RWPE2 (cell line): ENCODE measurements around the gene IL17RC.
"Not testable (repeated sequence)": the region's sequence is repeated elsewhere in the genome, so short reads cannot be mapped to it uniquely, and the experiment has no call there.

Source experiments
- ATAC-seq: fragments of 200-7000 bp; cut with Tn5 transposase; 3 replicates; pipeline ENCODE4 v1.9.1; 2021; ENCODE audit warnings: low read depth
- DNase-seq: peaks from one replicate; pipeline ENCODE4 v3.0.0-alpha.2; 2020; ENCODE audit warnings: low spot score
- H3K27ac ChIP-seq: fragments of 450-650 bp; 2 replicates; pipeline ENCODE4 v1.5.1; 2017; ENCODE audit warnings: mild to moderate bottlenecking; ENCODE audit not compliant: poor library complexity, severe bottlenecking
- H3K27me3 ChIP-seq: fragments of 250-450 bp; sonication (Bioruptor Pico); 2 replicates; pipeline ENCODE4 v1.5.1; 2021; ENCODE audit warnings: mild to moderate bottlenecking, moderate library complexity; ENCODE audit not compliant: insufficient read depth, poor library complexity, severe bottlenecking
- H3K36me3 ChIP-seq: fragments of 250-450 bp; sonication (Bioruptor Pico); 2 replicates; pipeline ENCODE4 v1.5.1; 2020; ENCODE audit warnings: low read depth, mild to moderate bottlenecking, moderate library complexity
- H3K4me1 ChIP-seq: fragments of 250-450 bp; sonication (Bioruptor Pico); 2 replicates; pipeline ENCODE4 v1.5.1; 2021; ENCODE audit warnings: mild to moderate bottlenecking, moderate library complexity; ENCODE audit not compliant: insufficient read depth, poor library complexity, severe bottlenecking
- H3K4me3 ChIP-seq: fragments of 250-450 bp; sonication (Bioruptor Pico); 2 replicates; pipeline ENCODE4 v1.5.1; 2021; ENCODE audit warnings: mild to moderate bottlenecking, moderate library complexity; ENCODE audit not compliant: severe bottlenecking
- H3K9me3 ChIP-seq: fragments of 250-450 bp; sonication (Bioruptor Pico); 2 replicates; pipeline ENCODE4 v1.5.1; 2021; ENCODE audit warnings: mild to moderate bottlenecking, moderate library complexity; ENCODE audit not compliant: severe bottlenecking
- TF ChIP-seq, protein P1 (sequence below): fragments of 450-650 bp; IDR thresholded peaks from one replicate; pipeline ENCODE4 v1.5.1; 2017; ENCODE audit warnings: mild to moderate bottlenecking, moderate library complexity; ENCODE audit not compliant: poor library complexity, severe bottlenecking

IL17RC gene

DNA sequence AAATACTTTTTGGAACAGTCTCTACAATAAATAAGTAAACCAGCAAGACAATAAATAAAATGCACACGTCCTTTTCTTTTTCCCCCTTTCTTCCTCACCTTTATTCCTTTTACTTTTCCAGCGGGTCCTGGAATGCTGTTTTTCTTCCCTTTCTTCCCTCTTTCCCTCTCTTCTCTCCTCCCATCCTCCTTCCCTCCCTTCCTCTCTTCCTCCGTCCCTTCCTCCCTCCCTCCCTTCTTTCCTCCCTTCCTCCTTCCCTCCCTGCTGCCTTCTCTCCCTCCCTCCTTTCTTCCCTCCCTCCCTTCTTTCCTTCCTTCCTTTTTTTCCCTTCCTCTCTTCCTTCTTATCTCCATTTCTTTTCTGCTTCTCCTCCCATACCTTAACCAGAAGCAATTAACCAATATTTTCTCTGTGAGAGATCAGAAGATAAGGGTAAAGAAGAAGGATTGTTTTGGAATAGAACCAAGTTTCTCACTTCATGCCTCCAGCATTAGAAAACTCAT, 17.6 kb upstream of the IL17RC start:
- Histone ChIP-seq H3K4me1 (peaks cover 41% of the 10 kb centered on the region), H3K27me3 (no peaks in the 10 kb centered on the region), H3K27ac (no peak overlapping the region), H3K9me3 (peaks cover 4% of the 10 kb centered on the region), H3K36me3 (peaks cover 4% of the 10 kb centered on the region; the same call in 1 of the 2 replicates), H3K4me3 (no peak overlapping the region)
- DNase-seq (no peak), ATAC-seq (no peak)
- TF ChIP-seq, protein P1, sequence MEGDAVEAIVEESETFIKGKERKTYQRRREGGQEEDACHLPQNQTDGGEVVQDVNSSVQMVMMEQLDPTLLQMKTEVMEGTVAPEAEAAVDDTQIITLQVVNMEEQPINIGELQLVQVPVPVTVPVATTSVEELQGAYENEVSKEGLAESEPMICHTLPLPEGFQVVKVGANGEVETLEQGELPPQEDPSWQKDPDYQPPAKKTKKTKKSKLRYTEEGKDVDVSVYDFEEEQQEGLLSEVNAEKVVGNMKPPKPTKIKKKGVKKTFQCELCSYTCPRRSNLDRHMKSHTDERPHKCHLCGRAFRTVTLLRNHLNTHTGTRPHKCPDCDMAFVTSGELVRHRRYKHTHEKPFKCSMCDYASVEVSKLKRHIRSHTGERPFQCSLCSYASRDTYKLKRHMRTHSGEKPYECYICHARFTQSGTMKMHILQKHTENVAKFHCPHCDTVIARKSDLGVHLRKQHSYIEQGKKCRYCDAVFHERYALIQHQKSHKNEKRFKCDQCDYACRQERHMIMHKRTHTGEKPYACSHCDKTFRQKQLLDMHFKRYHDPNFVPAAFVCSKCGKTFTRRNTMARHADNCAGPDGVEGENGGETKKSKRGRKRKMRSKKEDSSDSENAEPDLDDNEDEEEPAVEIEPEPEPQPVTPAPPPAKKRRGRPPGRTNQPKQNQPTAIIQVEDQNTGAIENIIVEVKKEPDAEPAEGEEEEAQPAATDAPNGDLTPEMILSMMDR, result no peak

DNA sequence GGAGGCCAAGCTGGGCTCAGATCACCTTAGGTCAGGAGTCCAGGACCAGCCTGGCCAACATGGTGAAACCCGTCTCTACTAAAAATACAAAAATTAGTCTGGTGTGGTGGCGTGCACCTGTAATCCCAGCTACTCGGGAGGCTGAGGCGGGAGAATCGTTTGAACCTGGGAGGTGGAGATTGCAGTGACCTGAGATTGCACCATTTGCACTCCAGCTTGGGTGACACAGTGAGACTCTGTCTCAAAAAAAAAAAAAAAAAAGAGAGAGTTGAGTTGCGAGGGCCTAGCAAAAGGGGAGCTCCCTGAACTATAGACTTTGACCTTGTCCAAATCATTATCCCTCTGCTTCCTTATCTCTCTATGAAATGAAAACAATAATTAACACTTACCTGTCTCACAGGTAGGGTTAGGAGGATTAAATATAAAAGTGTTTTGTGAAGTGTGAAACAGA, 15.9 kb upstream of the IL17RC start:
- not testable (repeated sequence) for ATAC-seq, H3K9me3 ChIP-seq, H3K4me3 ChIP-seq, H3K27me3 ChIP-seq, DNase-seq, H3K27ac ChIP-seq, H3K36me3 ChIP-seq
- H3K4me1 ChIP-seq, result peaks cover 41% of the 10 kb centered on the region

DNA sequence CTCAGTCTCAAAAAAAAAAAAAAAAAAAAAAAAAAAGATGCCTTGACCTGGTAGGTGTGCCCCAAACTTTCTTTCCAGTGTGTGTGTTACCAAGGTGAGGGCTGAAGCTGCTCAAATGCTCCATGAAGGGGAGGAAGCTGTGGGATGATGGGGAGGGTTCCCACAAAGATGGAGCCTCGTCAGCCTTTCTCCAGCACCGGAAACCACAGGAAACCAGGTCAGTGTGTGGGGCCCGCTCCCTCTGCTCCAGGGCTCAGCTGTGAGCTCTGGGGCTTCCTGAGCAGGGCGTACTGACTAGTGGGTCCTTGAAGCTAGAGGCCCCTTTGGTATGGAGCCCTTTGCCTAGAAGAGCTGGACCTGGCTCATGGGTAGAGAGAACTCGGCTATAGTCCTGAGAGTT, 14.9 kb upstream of the IL17RC start:
- TF ChIP-seq, protein P1, result no peak
- no peaks in the 10 kb centered on the region for H3K27me3 ChIP-seq
- H3K4me1 ChIP-seq, result peaks cover 37% of the 10 kb centered on the region
- DNase-seq (no peak), ATAC-seq (no peak)
- no peaks in the 10 kb centered on the region for H3K9me3 ChIP-seq
- peak overlapping the region; percentile 51 for H3K27ac ChIP-seq
- no peaks in the 10 kb centered on the region for H3K36me3 ChIP-seq
- H3K4me3 ChIP-seq, result no peak overlapping the region

DNA sequence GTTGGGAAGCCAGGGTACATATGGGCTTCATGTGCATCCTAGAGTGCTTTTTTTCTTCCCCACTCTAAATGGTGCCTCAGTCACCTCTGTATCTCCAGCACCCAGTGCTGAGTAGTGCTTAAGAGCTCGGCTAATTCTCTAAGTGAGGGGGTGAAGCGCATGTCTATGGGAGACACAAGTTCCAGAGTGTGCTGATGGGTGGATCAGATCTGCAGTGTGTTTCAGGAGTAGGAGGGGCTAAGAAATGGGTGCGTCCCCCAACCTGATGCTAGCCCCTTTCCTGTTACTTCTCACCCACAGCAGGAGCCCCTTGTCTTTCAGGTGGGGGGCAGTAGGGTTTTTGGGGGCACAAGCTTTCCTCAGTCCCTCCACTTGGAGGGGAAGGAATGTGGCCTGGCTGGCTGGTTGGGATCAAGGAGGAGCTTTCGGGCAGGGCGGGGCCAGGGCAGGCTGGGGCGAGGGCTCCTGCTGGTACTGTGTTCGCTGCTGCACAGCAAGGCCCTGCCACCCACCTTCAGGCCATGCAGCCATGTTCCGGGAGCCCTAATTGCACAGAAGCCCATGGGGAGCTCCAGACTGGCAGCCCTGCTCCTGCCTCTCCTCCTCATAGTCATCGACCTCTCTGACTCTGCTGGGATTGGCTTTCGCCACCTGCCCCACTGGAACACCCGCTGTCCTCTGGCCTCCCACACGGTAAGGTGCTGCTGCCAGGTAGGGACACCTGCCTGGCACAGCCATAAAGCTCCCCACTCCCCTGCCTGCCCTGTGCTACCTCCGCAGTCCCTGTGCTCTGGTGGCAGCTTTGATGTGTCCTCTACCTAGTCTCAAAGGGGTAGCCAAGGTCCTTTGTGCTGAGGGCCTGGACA, 14.3 kb upstream of the IL17RC start, which contains the start of gene IL17RE:
Gene IL17RE (plus strand): TSS at position 477 of the 866 bp plus-strand sequence. CDS start 85 bp downstream, at position 562.
- TF ChIP-seq, protein P1, result no peak
- peak within 1 kb of the TSS; percentile 51 for H3K27ac ChIP-seq
- DNase-seq (no peak), ATAC-seq (peak; percentile 69)
- no peaks in the 10 kb centered on the region for H3K27me3 ChIP-seq
- peaks cover 31% of the 10 kb centered on the region for H3K4me1 ChIP-seq
- H3K36me3 ChIP-seq, result no peaks in the 10 kb centered on the region
- H3K9me3 ChIP-seq, result no peaks in the 10 kb centered on the region
- H3K4me3 ChIP-seq, result peak within 1 kb of the TSS; percentile 16

DNA sequence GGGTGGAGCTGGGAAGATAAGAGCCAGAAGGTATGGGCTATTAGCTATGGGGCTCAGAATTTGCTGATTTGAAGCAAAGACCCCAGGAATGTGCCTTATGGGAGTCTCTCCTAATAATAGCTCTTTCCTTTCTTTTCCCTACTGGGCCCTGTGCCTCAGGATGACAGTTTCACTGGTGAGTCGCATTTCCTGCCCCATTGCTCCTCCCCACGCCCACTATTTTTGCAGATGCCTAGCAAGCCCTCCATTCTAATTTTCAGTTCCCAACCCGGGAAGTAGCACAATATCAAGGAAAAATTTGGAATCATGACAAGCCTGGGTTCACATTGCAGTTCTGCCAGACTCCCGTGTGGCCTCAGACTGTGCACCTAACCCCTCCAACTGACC, 13.7 kb upstream of the IL17RC start:
- DNase-seq, result no peak
- H3K27ac ChIP-seq, result peak overlapping the region; percentile 51

More for the DNA sequence above, 13.7 kb upstream of the IL17RC start:
- H3K4me1 ChIP-seq, result peaks cover 25% of the 10 kb centered on the region
- no peaks in the 10 kb centered on the region for H3K36me3 ChIP-seq
- peak; percentile 47 for ATAC-seq
- H3K27me3 ChIP-seq, result no peaks in the 10 kb centered on the region
- TF ChIP-seq, protein P1, result no peak
- peak overlapping the region; percentile 16 for H3K4me3 ChIP-seq
- no peaks in the 10 kb centered on the region for H3K9me3 ChIP-seq
